IPS DF 6.9 (cell line): ENCODE measurements around the gene ZNFX1.

ENCODE experiments used
- DNase-seq: peaks from one replicate; pipeline ENCODE4 v3.0.0-alpha.2; 2013; ENCODE audit warnings: low read depth, low spot score
- H3K27ac ChIP-seq: one replicate; pipeline ENCODE4 v1.5.1; 2013; ENCODE audit warnings: low read length, control low read depth
- H3K27me3 ChIP-seq: 2 replicates; pipeline ENCODE4 v1.6.1; 2013; ENCODE audit warnings: mild to moderate bottlenecking, low read length; ENCODE audit not compliant: control insufficient read depth, insufficient read depth
- H3K36me3 ChIP-seq: 2 replicates; pipeline ENCODE4 v1.6.1; 2013; ENCODE audit warnings: low read length; ENCODE audit not compliant: control insufficient read depth, insufficient read depth
- H3K4me1 ChIP-seq: 2 replicates; pipeline ENCODE4 v1.6.1; 2013; ENCODE audit warnings: low read length; ENCODE audit not compliant: control insufficient read depth, insufficient read depth
- H3K4me3 ChIP-seq: 2 replicates; pipeline ENCODE4 v1.5.1; 2013; ENCODE audit warnings: mild to moderate bottlenecking, low read length
- H3K9me3 ChIP-seq: 2 replicates; pipeline ENCODE4 v1.6.1; 2013; ENCODE audit warnings: low read length, inconsistent platforms; ENCODE audit not compliant: control insufficient read depth, insufficient read depth
- WGBS: extraction: QIAGEN DNeasy Blood & Tissue Kit; methylation state at CpG from one replicate; pipeline ENCODE4 v1.1.7; 2013; ENCODE audit warnings: mixed read lengths, missing lambda C conversion rate; ENCODE audit not compliant: insufficient read length, insufficient coverage; 5-methylcytosine and 5-hydroxymethylcytosine counted together

Gene ZNFX1

DNA sequence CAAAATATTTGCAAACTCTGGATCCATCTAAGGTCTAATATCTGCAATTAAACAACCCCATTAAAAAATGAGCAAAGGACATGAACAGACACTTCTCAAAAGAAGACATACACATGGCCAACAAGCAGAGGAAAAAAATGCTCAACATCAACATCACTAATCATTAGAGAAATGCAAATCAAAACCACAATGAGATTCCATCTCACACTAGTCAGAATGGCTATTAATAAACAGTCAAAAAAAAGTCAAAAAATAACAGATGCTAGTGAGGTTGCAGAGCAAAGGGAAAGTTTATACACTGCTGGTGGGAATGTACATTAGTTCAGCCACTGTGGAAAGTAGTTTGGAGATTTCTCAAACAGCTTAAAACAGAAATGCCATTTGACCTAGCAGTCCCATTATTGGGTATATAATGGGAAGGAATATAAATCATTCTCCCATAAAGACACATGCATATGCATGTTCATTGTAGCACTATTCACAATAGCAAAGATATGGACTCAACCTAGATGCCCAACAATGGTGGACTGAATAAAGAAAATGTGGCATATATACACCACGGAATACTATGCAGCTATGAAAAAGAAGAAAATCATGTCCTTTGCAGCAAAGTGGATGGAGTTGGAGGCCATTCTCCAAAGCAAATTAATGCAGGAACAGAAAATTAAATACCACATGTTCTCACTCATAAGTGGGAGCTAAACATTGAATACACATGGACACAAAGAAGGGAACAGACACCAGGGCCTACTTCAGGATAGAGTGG, 9.1 kb downstream of the ZNFX1 start:
- no peaks in the 10 kb centered on the region for H3K27me3 ChIP-seq
- peaks cover 6% of the 10 kb centered on the region; the same call in 1 of the 2 replicates for H3K36me3 ChIP-seq
- H3K4me3 ChIP-seq: no peak overlapping the region
- no CpG with 5 or more reads among the region's 1 CpG for WGBS
- no peak overlapping the region for H3K27ac ChIP-seq
- no peaks in the 10 kb centered on the region for H3K4me1 ChIP-seq
- DNase-seq: no peak
- H3K9me3 ChIP-seq: no peaks in the 10 kb centered on the region

DNA sequence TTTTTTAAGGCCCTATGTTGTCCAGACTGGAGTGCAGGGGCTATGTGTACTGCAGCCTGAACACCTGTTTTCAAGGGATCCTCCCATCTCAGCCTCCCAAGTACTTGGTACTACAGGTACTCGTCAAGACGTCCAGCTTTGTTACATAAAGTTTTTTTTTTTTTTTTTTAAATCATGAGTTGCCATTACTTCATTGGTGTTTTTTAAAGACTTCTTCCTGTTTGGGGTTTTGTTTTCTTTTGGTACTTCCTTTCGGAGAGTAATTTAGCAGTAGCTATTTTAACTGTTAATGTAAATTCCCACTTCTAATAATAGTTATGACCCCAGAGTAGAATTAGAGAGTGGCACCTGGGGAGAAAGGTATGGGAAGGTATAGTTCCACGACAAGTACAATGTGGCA, 10.5 kb downstream of the ZNFX1 start:
- Histone ChIP-seq H3K4me1 (no peaks in the 10 kb centered on the region), H3K27ac (no peak overlapping the region), H3K36me3 (peaks cover 12% of the 10 kb centered on the region; the same call in 1 of the 2 replicates), H3K9me3 (no peaks in the 10 kb centered on the region), H3K4me3 (no peak overlapping the region), H3K27me3 (no peaks in the 10 kb centered on the region)
- no peak for DNase-seq
- WGBS: no CpG with 5 or more reads among the region's 4 CpGs

DNA sequence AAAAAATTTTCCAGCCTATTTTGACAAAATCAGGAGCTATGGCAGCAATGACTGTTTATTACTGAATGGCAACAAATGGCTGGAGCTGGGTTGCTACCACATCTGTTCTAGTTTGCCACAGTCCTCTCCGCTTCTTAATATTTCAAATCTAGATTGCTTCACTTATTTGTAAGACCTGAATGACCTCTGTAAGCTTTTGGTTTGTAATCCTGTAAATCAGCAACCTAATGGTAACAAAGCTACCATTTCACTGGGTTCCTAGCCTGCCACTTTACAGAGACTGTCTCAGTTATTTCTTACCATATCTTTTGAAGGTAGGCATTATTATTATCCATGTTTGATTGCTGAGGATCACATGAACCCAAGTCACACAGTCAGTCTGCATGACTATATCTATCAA, 15.4 kb downstream of the ZNFX1 start:
- H3K4me3 ChIP-seq: no peak overlapping the region
- no peak for DNase-seq
- H3K27me3 ChIP-seq: no peaks in the 10 kb centered on the region
- H3K36me3 ChIP-seq: peaks cover 8% of the 10 kb centered on the region; the same call in 1 of the 2 replicates
- H3K27ac ChIP-seq: no peak overlapping the region
- H3K9me3 ChIP-seq: no peaks in the 10 kb centered on the region
- no peaks in the 10 kb centered on the region for H3K4me1 ChIP-seq
- WGBS: no CpG with 5 or more reads among the region's 1 CpG

DNA sequence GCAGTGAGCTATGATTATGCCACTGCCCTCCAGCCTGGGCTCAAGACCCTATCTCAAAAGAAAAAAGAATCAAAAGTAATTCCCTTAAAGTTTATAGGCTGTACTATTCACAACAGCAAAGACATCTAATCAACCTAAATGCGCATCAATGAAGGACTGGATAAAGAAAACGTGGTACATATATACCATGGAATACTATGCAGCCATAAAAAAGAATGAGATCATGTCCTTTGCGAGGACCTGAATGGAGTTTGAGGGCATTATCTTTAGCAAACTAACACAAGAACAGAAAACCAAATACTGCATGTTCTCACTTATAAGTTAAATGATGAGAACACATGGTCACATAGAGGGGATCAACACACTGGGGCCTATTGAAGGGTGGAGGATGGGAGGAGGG, 16.7 kb downstream of the ZNFX1 start:
- WGBS: no CpG with 5 or more reads among the region's 3 CpGs
- H3K4me1 ChIP-seq: no peaks in the 10 kb centered on the region
- H3K9me3 ChIP-seq: no peaks in the 10 kb centered on the region
- H3K27me3 ChIP-seq: no peaks in the 10 kb centered on the region
- no peak overlapping the region for H3K27ac ChIP-seq
- H3K4me3 ChIP-seq: no peak overlapping the region
- DNase-seq: no peak
- H3K36me3 ChIP-seq: peaks cover 21% of the 10 kb centered on the region; the same call in 1 of the 2 replicates

DNA sequence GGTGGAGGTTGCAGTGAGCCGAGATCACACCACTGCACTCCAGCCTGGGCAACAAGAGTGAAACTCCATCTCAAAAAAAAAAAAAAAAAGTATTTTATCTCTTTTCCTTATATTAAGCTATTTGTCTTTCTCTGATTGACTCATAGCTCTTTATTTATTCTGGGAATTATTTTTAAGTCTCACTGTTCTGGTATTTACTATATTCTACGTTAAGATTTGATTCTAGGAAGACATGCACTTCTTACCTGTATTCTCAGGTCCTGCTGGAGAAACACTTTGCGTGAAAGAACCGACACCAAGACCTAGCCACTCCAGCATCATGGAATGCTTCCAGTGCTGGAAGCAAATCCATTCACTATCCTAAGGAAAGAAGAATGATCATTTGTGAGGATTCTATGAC, 17.6 kb downstream of the ZNFX1 start:
- H3K36me3 ChIP-seq: peaks cover 21% of the 10 kb centered on the region; the same call in 1 of the 2 replicates
- no peak overlapping the region for H3K27ac ChIP-seq
- no peaks in the 10 kb centered on the region for H3K9me3 ChIP-seq
- DNase-seq: no peak
- no peak overlapping the region for H3K4me3 ChIP-seq
- H3K27me3 ChIP-seq: no peaks in the 10 kb centered on the region
- no CpG with 5 or more reads among the region's 4 CpGs for WGBS
- H3K4me1 ChIP-seq: no peaks in the 10 kb centered on the region

DNA sequence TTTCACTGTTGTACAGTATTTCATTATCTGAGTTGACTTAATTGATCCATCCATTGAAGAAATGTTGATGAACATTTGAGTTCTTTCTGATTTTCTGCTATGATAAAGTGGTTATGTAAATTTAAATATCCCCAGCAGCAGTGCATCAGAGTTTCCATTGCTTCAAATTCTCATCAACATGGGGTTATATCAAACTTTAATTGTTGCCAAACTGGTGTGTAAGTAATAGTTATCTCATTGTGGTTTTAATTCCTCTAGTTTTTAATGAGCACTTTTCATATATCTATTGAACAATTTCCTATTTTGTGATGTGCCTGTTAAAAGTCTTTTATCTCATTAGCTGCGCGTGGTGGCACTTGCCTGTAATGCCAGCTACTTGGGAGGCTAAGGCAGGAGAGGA, 18.1 kb downstream of the ZNFX1 start:
- H3K36me3 ChIP-seq: peaks cover 21% of the 10 kb centered on the region; the same call in 1 of the 2 replicates
- no peak for DNase-seq
- H3K9me3 ChIP-seq: no peaks in the 10 kb centered on the region
- no CpG with 5 or more reads among the region's 2 CpGs for WGBS
- H3K4me1 ChIP-seq: no peaks in the 10 kb centered on the region
- no peak overlapping the region for H3K27ac ChIP-seq
- no peaks in the 10 kb centered on the region for H3K27me3 ChIP-seq
- H3K4me3 ChIP-seq: no peak overlapping the region

DNA sequence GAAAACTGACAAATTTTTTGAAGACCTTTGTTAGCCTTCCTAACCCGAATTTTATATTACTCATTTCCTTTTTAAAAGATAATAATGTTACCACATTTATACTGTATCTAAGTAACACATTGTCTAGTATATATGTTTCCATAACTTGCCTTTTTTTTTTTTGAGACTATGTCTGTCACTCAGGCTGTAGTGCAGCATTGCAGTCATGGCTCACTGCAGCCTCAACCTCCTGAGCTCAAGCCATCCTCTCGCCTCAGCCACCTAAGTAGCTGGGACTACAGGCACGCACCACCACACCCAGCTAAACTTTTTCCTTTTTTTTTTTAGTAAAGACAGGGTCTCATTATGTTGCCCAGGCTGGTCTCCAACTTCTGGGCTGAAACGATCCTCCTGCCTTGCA, 18.6 kb downstream of the ZNFX1 start:
- Histone ChIP-seq H3K9me3 (no peaks in the 10 kb centered on the region; the same call in 1 of the 2 replicates), H3K27me3 (no peaks in the 10 kb centered on the region), H3K27ac (no peak overlapping the region), H3K36me3 (peaks cover 25% of the 10 kb centered on the region; the same call in 1 of the 2 replicates), H3K4me1 (no peaks in the 10 kb centered on the region), H3K4me3 (no peak overlapping the region)
- DNase-seq: no peak
- 100% methylated on average over 1 of the region's 4 CpGs for WGBS

DNA sequence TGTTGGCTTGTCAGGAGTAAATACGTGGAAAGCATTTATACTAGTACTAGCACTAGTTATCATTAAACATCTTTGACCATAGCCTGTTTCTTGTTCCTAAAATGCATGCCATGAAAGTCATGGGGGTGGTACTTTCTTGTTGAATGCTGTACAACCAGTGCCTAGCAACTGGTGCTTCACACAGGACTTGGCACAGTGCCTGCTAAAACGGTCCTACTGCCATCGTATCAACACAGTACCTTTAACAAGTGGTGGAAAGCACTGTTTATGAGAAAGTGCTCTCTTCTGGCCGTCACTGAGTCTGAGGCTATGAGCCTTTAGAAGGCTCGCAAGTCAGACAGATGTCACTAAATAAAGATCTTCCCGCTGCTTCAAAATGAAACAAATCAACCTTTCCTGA, 21.6 kb downstream of the ZNFX1 start:
- no peak for DNase-seq
- no peak overlapping the region for H3K4me3 ChIP-seq
- no peak overlapping the region for H3K27ac ChIP-seq
- WGBS: no CpG with 5 or more reads among the region's 6 CpGs
- H3K36me3 ChIP-seq: peaks cover 33% of the 10 kb centered on the region; the same call in 1 of the 2 replicates
- no peaks in the 10 kb centered on the region for H3K4me1 ChIP-seq
- H3K27me3 ChIP-seq: no peaks in the 10 kb centered on the region
- H3K9me3 ChIP-seq: no peaks in the 10 kb centered on the region; the same call in 1 of the 2 replicates

DNA sequence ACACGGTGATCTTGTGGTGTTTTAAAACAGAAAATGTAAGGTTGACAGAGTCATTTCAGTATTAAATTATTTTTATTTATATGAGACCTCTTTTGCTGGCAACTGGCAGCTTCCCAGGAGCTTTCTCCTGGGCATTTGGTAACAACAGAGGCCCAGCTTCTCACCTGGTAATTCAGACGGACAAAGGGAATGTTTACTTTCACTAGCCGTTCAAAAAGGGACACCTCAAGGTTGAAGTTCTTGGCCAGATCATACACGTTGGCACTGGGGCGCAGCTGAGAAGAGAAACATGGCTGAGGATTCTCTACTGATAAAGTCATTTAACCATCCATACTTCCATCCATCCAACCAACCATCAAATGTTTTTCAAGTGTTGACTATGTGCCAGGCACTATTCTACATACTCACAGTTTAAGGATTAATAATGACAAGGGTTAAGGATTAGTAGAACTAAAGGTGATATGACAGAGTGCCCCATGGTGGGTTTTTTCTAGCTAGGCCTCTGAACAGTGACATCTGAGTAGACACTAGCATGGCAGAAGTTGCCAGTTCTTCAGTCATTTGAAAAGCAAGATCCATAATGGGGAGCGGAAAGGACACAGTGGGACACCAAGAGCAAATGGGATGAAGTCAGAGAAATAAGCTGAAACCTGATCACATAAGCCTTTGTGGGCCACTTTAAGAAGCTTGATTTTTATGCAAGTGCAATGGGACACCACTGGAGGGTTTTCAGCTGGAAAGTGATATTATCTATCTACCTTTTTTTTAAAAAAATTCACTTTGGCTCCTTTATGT, 25.1 kb downstream of the ZNFX1 start:
- H3K4me1 ChIP-seq: no peaks in the 10 kb centered on the region
- H3K36me3 ChIP-seq: peaks cover 50% of the 10 kb centered on the region
- no peak for DNase-seq
- H3K27ac ChIP-seq: no peak overlapping the region
- H3K4me3 ChIP-seq: no peak overlapping the region
- no CpG with 5 or more reads among the region's 6 CpGs for WGBS
- H3K27me3 ChIP-seq: no peaks in the 10 kb centered on the region
- H3K9me3 ChIP-seq: no peaks in the 10 kb centered on the region; the same call in 1 of the 2 replicates

DNA sequence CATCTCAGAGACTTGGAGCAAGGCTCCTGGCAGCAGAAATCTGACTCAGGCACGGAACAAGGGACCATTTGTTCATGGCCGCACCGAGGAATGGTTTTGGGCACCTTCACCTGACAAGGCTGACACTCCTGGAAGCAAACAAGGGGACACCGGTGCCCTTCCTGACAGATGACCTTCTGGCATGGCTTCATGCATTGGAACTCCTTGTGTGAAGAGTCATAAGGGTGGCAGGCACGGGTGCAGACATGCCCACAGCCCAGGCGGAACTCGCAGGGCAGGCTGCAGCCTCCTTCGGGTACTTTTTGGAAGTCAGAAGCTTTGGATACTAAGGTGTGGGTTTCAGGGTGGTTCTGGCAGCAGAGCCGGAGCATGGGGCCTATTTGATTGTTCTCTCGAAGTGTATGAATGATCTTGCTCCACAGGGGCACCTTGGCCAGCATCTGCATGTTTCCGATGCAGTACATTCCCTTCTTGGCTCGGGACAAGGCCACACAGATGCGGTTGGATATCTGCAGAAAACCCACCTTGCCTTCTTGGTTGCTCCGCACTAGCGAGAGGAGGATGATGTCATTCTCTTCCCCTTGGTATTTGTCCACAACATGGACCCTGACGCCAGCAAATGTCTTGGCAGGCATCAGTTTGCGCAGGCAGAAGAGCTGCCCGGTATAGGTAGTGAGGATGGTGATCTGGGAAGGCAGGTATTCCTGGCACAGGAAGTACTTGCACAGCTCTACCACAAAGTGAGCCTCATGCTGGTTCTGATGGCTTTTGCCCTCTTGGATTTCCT, 28.8 kb downstream of the ZNFX1 start:
- H3K36me3 ChIP-seq: peaks cover 39% of the 10 kb centered on the region

More for the DNA sequence above, 28.8 kb downstream of the ZNFX1 start:
- H3K4me1 ChIP-seq: no peaks in the 10 kb centered on the region
- H3K4me3 ChIP-seq: no peak overlapping the region
- WGBS: no CpG with 5 or more reads among the region's 18 CpGs
- H3K9me3 ChIP-seq: no peaks in the 10 kb centered on the region
- no peak overlapping the region for H3K27ac ChIP-seq
- no peak for DNase-seq
- no peaks in the 10 kb centered on the region for H3K27me3 ChIP-seq
